Tibial nerve (tissue), 4 donors: ENCODE results near the gene SERINC1.

Experiments used
- EP300 ChIP-seq, 2 donors: sonication (generic); formaldehyde crosslinking; IDR thresholded peaks; one replicate each; pipeline ENCODE4 v1.6.1; 2017; ENCODE audit warnings: antibody characterized with exemption in 2 of 2, mild to moderate bottlenecking in 1 of 2
- TF ChIP-seq, protein P1 (sequence below), 5 experiments: fragments of 200-600 bp in 3 of 5; fragments of 450-650 bp in 2 of 5; sonication (generic) in 3 of 5; IDR thresholded peaks; one replicate each; pipeline ENCODE4 v1.5.1; 2016 to 2019; ENCODE audit warnings: antibody characterized with exemption in 5 of 5, mild to moderate bottlenecking in 3 of 5, moderate library complexity in 2 of 5

DNA sequence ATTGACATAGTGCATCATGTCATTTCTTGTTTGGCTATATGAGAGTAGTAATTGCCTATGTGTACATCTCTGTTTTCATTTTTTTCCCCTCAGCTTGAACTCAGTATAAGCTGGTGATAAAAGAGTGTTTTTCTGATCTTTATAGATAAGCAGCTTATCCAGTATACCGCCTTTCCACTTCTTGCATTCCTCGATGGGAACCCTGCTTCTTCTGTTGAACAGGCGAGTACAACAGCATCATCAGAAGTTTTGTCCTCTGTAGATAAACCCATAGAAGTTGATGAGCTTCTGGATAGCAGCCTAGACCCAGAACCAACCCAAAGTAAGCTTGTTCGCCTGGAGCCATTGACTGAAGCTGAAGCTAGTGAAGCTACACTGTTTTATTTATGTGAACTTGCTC is 39.8 kb downstream of the SERINC1 start:
- TF ChIP-seq, protein P1, sequence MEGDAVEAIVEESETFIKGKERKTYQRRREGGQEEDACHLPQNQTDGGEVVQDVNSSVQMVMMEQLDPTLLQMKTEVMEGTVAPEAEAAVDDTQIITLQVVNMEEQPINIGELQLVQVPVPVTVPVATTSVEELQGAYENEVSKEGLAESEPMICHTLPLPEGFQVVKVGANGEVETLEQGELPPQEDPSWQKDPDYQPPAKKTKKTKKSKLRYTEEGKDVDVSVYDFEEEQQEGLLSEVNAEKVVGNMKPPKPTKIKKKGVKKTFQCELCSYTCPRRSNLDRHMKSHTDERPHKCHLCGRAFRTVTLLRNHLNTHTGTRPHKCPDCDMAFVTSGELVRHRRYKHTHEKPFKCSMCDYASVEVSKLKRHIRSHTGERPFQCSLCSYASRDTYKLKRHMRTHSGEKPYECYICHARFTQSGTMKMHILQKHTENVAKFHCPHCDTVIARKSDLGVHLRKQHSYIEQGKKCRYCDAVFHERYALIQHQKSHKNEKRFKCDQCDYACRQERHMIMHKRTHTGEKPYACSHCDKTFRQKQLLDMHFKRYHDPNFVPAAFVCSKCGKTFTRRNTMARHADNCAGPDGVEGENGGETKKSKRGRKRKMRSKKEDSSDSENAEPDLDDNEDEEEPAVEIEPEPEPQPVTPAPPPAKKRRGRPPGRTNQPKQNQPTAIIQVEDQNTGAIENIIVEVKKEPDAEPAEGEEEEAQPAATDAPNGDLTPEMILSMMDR (IDR thresholded peaks at IDR 0.05): no peak
- TF ChIP-seq EP300 (IDR thresholded peaks at IDR 0.05): no peak
